Testis (tissue), 3 donors: ENCODE measurements around the gene C19orf85. TPM values are rescaled to one million over a fixed set of nuclear protein-coding genes. Genes with fewer than 3 reads are reported as not detected.

Experiments used
- DNase-seq: peaks from one replicate; pipeline ENCODE4 v3.0.0-alpha.2; 2019
- H3K27ac ChIP-seq, 2 donors: fragments of 200-600 bp; sonication (generic); one replicate each; pipeline ENCODE4 v1.5.1; 2019
- H3K27me3 ChIP-seq: fragments of 200-600 bp; sonication (generic); one replicate; pipeline ENCODE4 v1.5.1; 2019
- H3K36me3 ChIP-seq: fragments of 200-600 bp; sonication (generic); one replicate; pipeline ENCODE4 v1.5.1; 2017; ENCODE audit warnings: low read depth; ENCODE audit errors: missing control alignments
- H3K4me1 ChIP-seq: fragments of 200-600 bp; sonication (generic); one replicate; pipeline ENCODE4 v1.5.1; 2019
- H3K4me3 ChIP-seq, 2 donors: fragments of 200-600 bp; sonication (generic); one replicate each; pipeline ENCODE4 v1.5.1; 2017 to 2019
- H3K9me3 ChIP-seq: fragments of 200-600 bp; sonication (generic); one replicate; pipeline ENCODE4 v1.5.1; 2017
- POLR2A ChIP-seq: fragments of 450-650 bp; IDR thresholded peaks from one replicate; pipeline ENCODE4 v1.6.1; 2017; ENCODE audit warnings: antibody characterized with exemption, mild to moderate bottlenecking, moderate library complexity
- WGBS, 2 donors: methylation state at CpG; one replicate each; pipeline ENCODE4 v1.1.5; 2018; 5-methylcytosine and 5-hydroxymethylcytosine counted together
- intact Hi-C: fragments of 100-400 bp; cut with DNase I; formaldehyde crosslinking; loops from one replicate; pipeline ENCODE4 v1.15.1; 2023; ENCODE audit warnings: low total_unique reads
- polyA plus RNA-seq: library from polyadenylated mRNA; stranded (reverse); fragments of 350-450 nt; fragmentation: Illumina TruSeq; extraction: RNeasy Lipid Tissue Mini Kit (QIAGEN cat#74804); gene quantifications from one replicate; pipeline ENCODE4 v1.2.3, GENCODE V29; 2014; ENCODE audit warnings: low read depth, low replicate concordance; ENCODE audit not compliant: insufficient read depth
- total RNA-seq, 2 donors: library from RNA; depleted of rRNA; stranded (reverse); fragments of >200 nt; gene quantifications; one replicate each; pipeline ENCODE4 v1.2.3, GENCODE V29; 2016
- TF ChIP-seq, protein P1 (sequence below), 3 experiments: fragments of 450-650 bp in 2 of 3; fragments of 200-600 bp in 1 of 3; sonication (generic) in 1 of 3; IDR thresholded peaks; one replicate each; pipeline ENCODE4 v1.5.1; 2016 to 2019; ENCODE audit warnings: antibody characterized with exemption in 3 of 3, mild to moderate bottlenecking in 2 of 3, moderate library complexity in 1 of 3

Gene C19orf85
- total and polyA plus RNA-seq, 3 donors from 2014 or later = not detected

- Histone ChIP-seq H3K9me3 (no peaks in the 10 kb centered on the region), H3K4me1 (peaks cover 40% of the 10 kb centered on the region), H3K27me3 (no peaks in the 10 kb centered on the region), H3K4me3 (no peak overlapping the region), H3K36me3 (no peaks in the 10 kb centered on the region), H3K27ac (no peak overlapping the region)
- 78 to 81% methylated on average over 11 to 46 of the region's 52 CpGs for WGBS, 2 donors
- intact Hi-C loops = no loop called here
- no peak for TF ChIP-seq POLR2A
- TF ChIP-seq, protein P1, sequence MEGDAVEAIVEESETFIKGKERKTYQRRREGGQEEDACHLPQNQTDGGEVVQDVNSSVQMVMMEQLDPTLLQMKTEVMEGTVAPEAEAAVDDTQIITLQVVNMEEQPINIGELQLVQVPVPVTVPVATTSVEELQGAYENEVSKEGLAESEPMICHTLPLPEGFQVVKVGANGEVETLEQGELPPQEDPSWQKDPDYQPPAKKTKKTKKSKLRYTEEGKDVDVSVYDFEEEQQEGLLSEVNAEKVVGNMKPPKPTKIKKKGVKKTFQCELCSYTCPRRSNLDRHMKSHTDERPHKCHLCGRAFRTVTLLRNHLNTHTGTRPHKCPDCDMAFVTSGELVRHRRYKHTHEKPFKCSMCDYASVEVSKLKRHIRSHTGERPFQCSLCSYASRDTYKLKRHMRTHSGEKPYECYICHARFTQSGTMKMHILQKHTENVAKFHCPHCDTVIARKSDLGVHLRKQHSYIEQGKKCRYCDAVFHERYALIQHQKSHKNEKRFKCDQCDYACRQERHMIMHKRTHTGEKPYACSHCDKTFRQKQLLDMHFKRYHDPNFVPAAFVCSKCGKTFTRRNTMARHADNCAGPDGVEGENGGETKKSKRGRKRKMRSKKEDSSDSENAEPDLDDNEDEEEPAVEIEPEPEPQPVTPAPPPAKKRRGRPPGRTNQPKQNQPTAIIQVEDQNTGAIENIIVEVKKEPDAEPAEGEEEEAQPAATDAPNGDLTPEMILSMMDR (IDR thresholded peaks at IDR 0.05) = no peak
- no peak for DNase-seq
Observed at GRCh38 chr19:55490478-55491432, 26.2 kb upstream of the C19orf85 start.

DNA sequence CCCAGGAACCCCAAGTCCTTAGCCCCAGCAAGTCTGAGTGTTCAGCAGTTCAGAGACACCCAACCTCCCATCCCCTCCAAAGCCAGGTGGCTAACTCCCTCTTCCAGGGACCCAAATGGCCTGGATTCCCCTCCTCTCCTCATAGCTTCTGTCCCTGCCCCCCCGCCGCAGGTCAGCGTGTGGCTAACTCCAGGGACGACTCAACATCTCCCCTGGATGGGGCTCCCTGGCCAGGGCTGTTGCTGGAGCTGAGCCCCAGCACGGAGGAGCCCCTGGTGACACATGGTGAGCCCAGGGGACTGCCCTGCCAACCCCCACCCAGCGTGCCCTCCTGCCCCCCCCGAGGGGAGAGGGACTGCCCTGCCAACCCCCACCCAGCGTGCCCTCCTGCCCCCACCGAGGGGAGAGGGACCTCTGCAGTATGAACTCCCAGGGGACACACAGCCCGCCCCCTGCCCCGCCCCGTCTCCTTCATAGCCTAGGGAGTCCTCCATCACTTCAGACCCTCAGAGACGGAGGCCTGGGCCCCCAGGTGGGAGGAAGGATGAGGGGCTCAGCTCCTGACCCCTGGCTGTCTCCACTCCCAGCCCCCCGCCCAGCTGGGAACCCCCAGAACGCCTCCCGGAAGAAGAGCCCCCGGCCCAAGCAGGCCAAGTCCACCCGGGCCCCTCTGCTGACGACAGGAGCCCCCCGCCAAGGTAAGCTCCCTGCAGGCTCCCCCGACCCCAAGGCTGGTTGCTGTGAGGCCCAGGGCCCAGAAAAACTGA is 25.3 kb upstream of the C19orf85 start:
- Histone ChIP-seq H3K4me3 (no peak overlapping the region), H3K4me1 (peaks cover 47% of the 10 kb centered on the region), H3K36me3 (no peaks in the 10 kb centered on the region), H3K9me3 (no peaks in the 10 kb centered on the region), H3K27ac (no peak overlapping the region), H3K27me3 (no peaks in the 10 kb centered on the region)
- intact Hi-C loops = no loop called here
- no peak for TF ChIP-seq POLR2A
- TF ChIP-seq, protein P1 (IDR thresholded peaks at IDR 0.05) = no peak
- 83 to 100% methylated on average over 1 to 20 of the region's 21 CpGs for WGBS, 2 donors
- DNase-seq = no peak

GRCh38 chr19:55488986-55489710 is 24.6 kb upstream of the C19orf85 start:
- Histone ChIP-seq H3K4me1 (peaks cover 48% of the 10 kb centered on the region), H3K27ac (peak overlapping the region; percentile 3 to 83), H3K9me3 (no peaks in the 10 kb centered on the region), H3K4me3 (no peak overlapping the region), H3K27me3 (no peaks in the 10 kb centered on the region), H3K36me3 (no peaks in the 10 kb centered on the region)
- intact Hi-C loops = no loop called here
- TF ChIP-seq POLR2A = no peak
- TF ChIP-seq, protein P1 (IDR thresholded peaks at IDR 0.05) = no peak
- DNase-seq = no peak
- 70 to 74% methylated on average over 19 to 31 of the region's 36 CpGs for WGBS, 2 donors

GRCh38 chr19:55487924-55488687 is 23.6 kb upstream of the C19orf85 start, which contains the start of gene SSC5D:
Gene SSC5D, plus strand, starts transcription at chr19:55488436. Its CDS starts 154 bp downstream, at chr19:55488590.
- Histone ChIP-seq H3K9me3 (no peaks in the 10 kb centered on the region), H3K36me3 (no peaks in the 10 kb centered on the region), H3K27ac (peak within 1 kb of the TSS; percentile 89 to 94), H3K4me1 (peaks cover 48% of the 10 kb centered on the region), H3K4me3 (no peak within 1 kb of the TSS), H3K27me3 (no peaks in the 10 kb centered on the region)
- TF ChIP-seq POLR2A = no peak
- TF ChIP-seq, protein P1 (IDR thresholded peaks at IDR 0.05) = no peak
- WGBS, 2 donors = 30 to 33% methylated on average over 8 to 15 of the region's 21 CpGs
- DNase-seq = peak; percentile 60
- intact Hi-C loops = no loop called here
